ENCODE data around the gene NDUFC1. TPM values are rescaled to one million over a fixed set of nuclear protein-coding genes. Genes with fewer than 3 reads are reported as not detected.

Gene NDUFC1
- total and polyA plus RNA-seq, 9 of the 15 experiments (the other 6 are each of a cell fraction or from before 2014, with no cell fraction given): 58.9 to 378 (median 120) TPM

DNA sequence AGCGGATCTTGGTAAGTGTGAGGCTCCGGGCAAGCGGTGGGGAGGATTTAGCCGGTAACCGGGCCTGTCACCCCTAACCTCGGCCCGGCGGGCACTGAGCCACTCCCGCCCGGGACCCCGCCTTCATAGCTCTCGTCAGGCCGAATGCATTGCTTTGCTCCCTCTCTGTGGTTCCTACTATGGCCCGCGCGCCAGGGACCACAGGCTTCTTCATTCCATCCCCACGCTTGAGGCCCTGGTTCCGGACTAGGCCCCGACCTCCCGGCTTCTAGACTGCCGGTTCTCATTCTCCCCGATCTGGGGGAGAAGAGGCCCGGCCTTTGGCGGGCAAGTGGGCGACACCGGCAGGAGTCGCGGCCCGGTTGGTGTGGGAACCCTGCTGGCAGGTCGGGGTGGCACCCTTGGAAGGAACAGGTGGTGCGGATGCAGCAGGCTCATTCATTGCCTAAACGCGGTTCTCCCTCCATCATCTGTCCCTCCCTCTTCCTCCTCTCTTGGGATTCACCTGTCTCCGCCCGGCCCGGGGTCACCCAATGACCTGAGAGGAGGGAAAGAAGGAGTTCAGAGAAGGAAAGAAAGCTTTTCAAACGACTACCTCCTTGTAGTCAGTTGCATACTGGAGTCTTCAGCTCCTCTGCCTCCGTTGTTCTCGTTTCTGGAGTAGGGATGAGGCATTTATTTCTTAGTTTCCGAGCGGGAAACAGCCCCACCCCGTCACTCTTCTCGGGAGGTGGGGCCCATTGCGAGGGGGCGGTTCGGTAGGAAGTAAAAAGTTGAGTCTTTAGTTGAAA lies at the start of gene NDUFC1 (continued):
- TF ChIP-seq, protein P1, sequence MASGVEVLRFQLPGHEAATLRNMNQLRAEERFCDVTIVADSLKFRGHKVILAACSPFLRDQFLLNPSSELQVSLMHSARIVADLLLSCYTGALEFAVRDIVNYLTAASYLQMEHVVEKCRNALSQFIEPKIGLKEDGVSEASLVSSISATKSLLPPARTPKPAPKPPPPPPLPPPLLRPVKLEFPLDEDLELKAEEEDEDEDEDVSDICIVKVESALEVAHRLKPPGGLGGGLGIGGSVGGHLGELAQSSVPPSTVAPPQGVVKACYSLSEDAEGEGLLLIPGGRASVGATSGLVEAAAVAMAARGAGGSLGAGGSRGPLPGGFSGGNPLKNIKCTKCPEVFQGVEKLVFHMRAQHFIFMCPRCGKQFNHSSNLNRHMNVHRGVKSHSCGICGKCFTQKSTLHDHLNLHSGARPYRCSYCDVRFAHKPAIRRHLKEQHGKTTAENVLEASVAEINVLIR (CRISPR knock-in tag; IDR thresholded peaks at IDR 0.05): no peak
- TF ChIP-seq, protein P2, sequence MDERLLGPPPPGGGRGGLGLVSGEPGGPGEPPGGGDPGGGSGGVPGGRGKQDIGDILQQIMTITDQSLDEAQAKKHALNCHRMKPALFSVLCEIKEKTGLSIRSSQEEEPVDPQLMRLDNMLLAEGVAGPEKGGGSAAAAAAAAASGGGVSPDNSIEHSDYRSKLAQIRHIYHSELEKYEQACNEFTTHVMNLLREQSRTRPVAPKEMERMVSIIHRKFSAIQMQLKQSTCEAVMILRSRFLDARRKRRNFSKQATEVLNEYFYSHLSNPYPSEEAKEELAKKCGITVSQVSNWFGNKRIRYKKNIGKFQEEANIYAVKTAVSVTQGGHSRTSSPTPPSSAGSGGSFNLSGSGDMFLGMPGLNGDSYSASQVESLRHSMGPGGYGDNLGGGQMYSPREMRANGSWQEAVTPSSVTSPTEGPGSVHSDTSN (CRISPR knock-in tag; IDR thresholded peaks at IDR 0.05; ENCODE audit: low read depth): no peak
- TF ChIP-seq, protein P2 (tag; conservative IDR thresholded peaks at IDR 0.05; ENCODE audit: low read depth): no peak
- TF ChIP-seq POLR3A (IDR thresholded peaks at IDR 0.05; ENCODE audit: borderline replicate concordance, extremely low read depth, insufficient read depth, insufficient read length) (no peak), STAT5B (CRISPR knock-in tag; IDR thresholded peaks at IDR 0.05) (no peak), LEF1 (IDR thresholded peaks at IDR 0.05) (no peak), PHF21A (IDR thresholded peaks at IDR 0.05; ENCODE audit: borderline replicate concordance, low read depth) (no peak), PURB (CRISPR knock-in tag; IDR thresholded peaks at IDR 0.05; ENCODE audit: low read depth) (no peak), MEF2D (tag; conservative IDR thresholded peaks at IDR 0.05; ENCODE audit: low read depth) (no peak), BDP1 (IDR thresholded peaks at IDR 0.05; ENCODE audit: insufficient read depth, insufficient read length) (no peak), SNRNP70 (optimal IDR thresholded peaks at IDR 0.05; ENCODE audit: low read depth, low read length) (no peak), ATF1 (CRISPR knock-in tag; IDR thresholded peaks at IDR 0.05) (no peak), ATF1 (tag; IDR thresholded peaks at IDR 0.05) (no peak), SP1 (CRISPR knock-in tag; IDR thresholded peaks at IDR 0.05) (no peak), NR2C1 (IDR thresholded peaks at IDR 0.05) (peak; percentile 31; the same call in 1 of the 2 replicates), NR2C1 (tag; IDR thresholded peaks at IDR 0.05) (peak; percentile 8), ZNF75A (CRISPR knock-in tag; IDR thresholded peaks at IDR 0.05) (no peak), MAFG (tag; conservative IDR thresholded peaks at IDR 0.05) (no peak), HNRNPH1 (optimal IDR thresholded peaks at IDR 0.05; ENCODE audit: low read depth, low read length) (no peak), HDAC8 (tag; IDR thresholded peaks at IDR 0.05) (no peak), RUNX1 (IDR thresholded peaks at IDR 0.05; ENCODE audit: low read depth) (no peak)
- TF ChIP-seq, protein P3, sequence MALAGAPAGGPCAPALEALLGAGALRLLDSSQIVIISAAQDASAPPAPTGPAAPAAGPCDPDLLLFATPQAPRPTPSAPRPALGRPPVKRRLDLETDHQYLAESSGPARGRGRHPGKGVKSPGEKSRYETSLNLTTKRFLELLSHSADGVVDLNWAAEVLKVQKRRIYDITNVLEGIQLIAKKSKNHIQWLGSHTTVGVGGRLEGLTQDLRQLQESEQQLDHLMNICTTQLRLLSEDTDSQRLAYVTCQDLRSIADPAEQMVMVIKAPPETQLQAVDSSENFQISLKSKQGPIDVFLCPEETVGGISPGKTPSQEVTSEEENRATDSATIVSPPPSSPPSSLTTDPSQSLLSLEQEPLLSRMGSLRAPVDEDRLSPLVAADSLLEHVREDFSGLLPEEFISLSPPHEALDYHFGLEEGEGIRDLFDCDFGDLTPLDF (CRISPR knock-in tag; IDR thresholded peaks at IDR 0.05): 0 out of 2 replicates have a peak, but pooled peaks have one; percentile 6
- TF ChIP-seq, protein P4, sequence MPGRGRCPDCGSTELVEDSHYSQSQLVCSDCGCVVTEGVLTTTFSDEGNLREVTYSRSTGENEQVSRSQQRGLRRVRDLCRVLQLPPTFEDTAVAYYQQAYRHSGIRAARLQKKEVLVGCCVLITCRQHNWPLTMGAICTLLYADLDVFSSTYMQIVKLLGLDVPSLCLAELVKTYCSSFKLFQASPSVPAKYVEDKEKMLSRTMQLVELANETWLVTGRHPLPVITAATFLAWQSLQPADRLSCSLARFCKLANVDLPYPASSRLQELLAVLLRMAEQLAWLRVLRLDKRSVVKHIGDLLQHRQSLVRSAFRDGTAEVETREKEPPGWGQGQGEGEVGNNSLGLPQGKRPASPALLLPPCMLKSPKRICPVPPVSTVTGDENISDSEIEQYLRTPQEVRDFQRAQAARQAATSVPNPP (IDR thresholded peaks at IDR 0.05; ENCODE audit: borderline replicate concordance, insufficient read depth, insufficient read length): no peak
- TF ChIP-seq, protein P5, sequence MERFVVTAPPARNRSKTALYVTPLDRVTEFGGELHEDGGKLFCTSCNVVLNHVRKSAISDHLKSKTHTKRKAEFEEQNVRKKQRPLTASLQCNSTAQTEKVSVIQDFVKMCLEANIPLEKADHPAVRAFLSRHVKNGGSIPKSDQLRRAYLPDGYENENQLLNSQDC (CRISPR knock-in tag; IDR thresholded peaks at IDR 0.05): no peak

All from K562 (cell line).